SK-N-SH (cell line): ENCODE data around the gene XIRP2. TPM values are rescaled to one million over a fixed set of nuclear protein-coding genes. Genes with fewer than 3 reads are reported as not detected.

Experiments
- CTCF ChIA-PET: fragments of 300-600, 350-600 bp; formaldehyde crosslinking; extraction: SDS; loops from one replicate; lab custom pipeline; 2021; lab: Yijun Ruan, JAX
- POLR2A ChIA-PET: fragments of 350-600 bp; sonication (Branson Sonifier 250); formaldehyde crosslinking; extraction: SDS; loops from one replicate; lab custom pipeline; 2020; ENCODE audit warnings: antibody characterized with exemption, inconsistent platforms; lab: Yijun Ruan, JAX
- DNase-seq: peaks from one replicate; pipeline ENCODE4 v3.0.0; 2012
- H2AFZ ChIP-seq: fragments of 200-600 bp; sonication (generic); 2 replicates; pipeline ENCODE4 v1.8.1; 2016; ENCODE audit warnings: antibody characterized with exemption, mild to moderate bottlenecking, low read depth
- H3F3A ChIP-seq: fragments of 200-600 bp; sonication (generic); replicated peaks from 2 replicates; pipeline ENCODE3; 2016; ENCODE audit warnings: antibody characterized with exemption, mild to moderate bottlenecking; ENCODE audit not compliant: insufficient read depth
- H3K27ac ChIP-seq, 2 experiments: fragments of 200-500 bp in 1 of 2; fragments of 200-600 bp in 1 of 2; sonication (Bioruptor generic) in 1 of 2; sonication (generic), shearing (Covaris generic) in 1 of 2; 2 replicates each; pipeline versions ENCODE4 v1.5.1 to v1.6.1; 2014 to 2016; ENCODE audit warnings: low read depth in 2 of 2, inconsistent platforms in 1 of 2, low read length in 1 of 2, mild to moderate bottlenecking in 1 of 2, mixed read lengths in 1 of 2
- H3K27me3 ChIP-seq: fragments of 200-600 bp; sonication (generic), shearing (Covaris generic); 2 replicates; pipeline ENCODE4 v1.6.1; 2016; ENCODE audit warnings: mixed run types; ENCODE audit not compliant: insufficient read depth
- H3K36me3 ChIP-seq, 2 experiments: fragments of 200-500 bp in 1 of 2; fragments of 200-600 bp in 1 of 2; sonication (Bioruptor generic) in 1 of 2; sonication (generic) in 1 of 2; replicated peaks in 1 of 2; 2 replicates each; pipeline versions ENCODE3 to v1.5.1; 2014 to 2016; ENCODE audit warnings: low read length in 1 of 2, mild to moderate bottlenecking in 1 of 2; ENCODE audit not compliant: insufficient read depth in 2 of 2, control insufficient read depth in 1 of 2
- H3K4me1 ChIP-seq, 2 experiments: fragments of 200-500 bp in 1 of 2; fragments of 200-600 bp in 1 of 2; sonication (Bioruptor generic) in 1 of 2; sonication (generic), shearing (Covaris generic) in 1 of 2; 2 replicates each; pipeline versions ENCODE4 v1.5.1 to v1.6.1; 2014 to 2016; ENCODE audit warnings: low read depth in 1 of 2, low read length in 1 of 2, mixed run types in 1 of 2; ENCODE audit not compliant: insufficient read depth in 2 of 2, control insufficient read depth in 1 of 2
- H3K4me2 ChIP-seq: fragments of 200-600 bp; sonication (generic), shearing (Covaris generic); 2 replicates; pipeline ENCODE4 v1.6.1; 2017; ENCODE audit warnings: mixed run types
- H3K4me3 ChIP-seq, 2 experiments: fragments of 200-500 bp in 1 of 2; fragments of 200-600 bp in 1 of 2; sonication (Bioruptor generic) in 1 of 2; sonication (generic), shearing (Covaris generic) in 1 of 2; 2 replicates each; pipeline versions ENCODE4 v1.5.1 to v1.8.1; 2014 to 2016; ENCODE audit warnings: low read depth in 2 of 2, inconsistent platforms in 1 of 2, low read length in 1 of 2, mild to moderate bottlenecking in 1 of 2, mixed read lengths in 1 of 2, moderate library complexity in 1 of 2
- H3K79me2 ChIP-seq: fragments of 200-600 bp; sonication (generic); 2 replicates; pipeline ENCODE4 v1.8.1; 2017; ENCODE audit warnings: mild to moderate bottlenecking; ENCODE audit not compliant: insufficient read depth
- H3K9ac ChIP-seq: fragments of 200-600 bp; sonication (generic); 2 replicates; pipeline ENCODE4 v1.6.1; 2017; ENCODE audit warnings: mixed run types
- H3K9me2 ChIP-seq: fragments of 200-600 bp; sonication (generic); 2 replicates; pipeline ENCODE4 v1.6.1; 2017; ENCODE audit warnings: mixed run types
- H3K9me3 ChIP-seq: fragments of 200-600 bp; sonication (generic); 2 replicates; pipeline ENCODE4 v1.6.1; 2017; ENCODE audit warnings: mixed run types, mild to moderate bottlenecking, moderate library complexity
- H4K20me1 ChIP-seq: fragments of 200-600 bp; sonication (generic); 2 replicates; pipeline ENCODE4 v1.6.1; 2017; ENCODE audit warnings: mild to moderate bottlenecking, mixed run types; ENCODE audit not compliant: insufficient read depth
- EP300 ChIP-seq, 2 experiments: IDR thresholded peaks; 2 replicates each; pipeline versions ENCODE4 v1.4.0 to v1.6.1; 2012; ENCODE audit warnings: borderline replicate concordance in 1 of 2, low read depth in 1 of 2, low read length in 1 of 2
- EZH2phosphoT487 ChIP-seq: fragments of 200-600 bp; sonication (generic); IDR thresholded peaks from 2 replicates; pipeline ENCODE4 v1.6.1; 2017; ENCODE audit warnings: low read depth, mixed run types, mild to moderate bottlenecking, antibody characterized with exemption, moderate library complexity, borderline replicate concordance
- FOSL2 ChIP-seq: IDR thresholded peaks from 2 replicates; pipeline ENCODE4 v1.4.0; 2012; ENCODE audit warnings: low read depth, mild to moderate bottlenecking, moderate library complexity, borderline replicate concordance
- FOXJ3 ChIP-seq: sonication (generic); formaldehyde crosslinking; IDR thresholded peaks from 2 replicates; pipeline ENCODE4 v1.5.1; 2020; ENCODE audit warnings: mild to moderate bottlenecking, missing genetic modification reagents
- GABPA ChIP-seq: IDR thresholded peaks from 2 replicates; pipeline ENCODE4 v1.4.0; 2012; ENCODE audit warnings: low read depth, mild to moderate bottlenecking
- MAX ChIP-seq: IDR thresholded peaks from 2 replicates; pipeline ENCODE4 v1.4.0; 2012; ENCODE audit warnings: low read depth
- RFX5 ChIP-seq: IDR thresholded peaks from 2 replicates; pipeline ENCODE4 v1.6.1; 2012; ENCODE audit warnings: mild to moderate bottlenecking, improper control_type of control experiment, low read length
- SIN3A ChIP-seq: IDR thresholded peaks from 2 replicates; pipeline ENCODE4 v1.6.1; 2012; ENCODE audit warnings: low read depth, mild to moderate bottlenecking, low read length, moderate library complexity, borderline replicate concordance
- SMC3 ChIP-seq: IDR thresholded peaks from 2 replicates; pipeline ENCODE4 v1.6.1; 2012; ENCODE audit warnings: low read depth, low read length, improper control_type of control experiment
- YY1 ChIP-seq: IDR thresholded peaks from 2 replicates; pipeline ENCODE4 v1.4.0; 2012; ENCODE audit warnings: low read depth, mild to moderate bottlenecking
- ZBTB33 ChIP-seq: IDR thresholded peaks from 2 replicates; pipeline ENCODE4 v1.4.0; 2012; ENCODE audit warnings: low read depth, borderline replicate concordance
- WGBS: methylation state at CpG from one replicate; pipeline ENCODE4 v1.1.6; 2017; ENCODE audit warnings: low lambda C conversion rate; 5-methylcytosine and 5-hydroxymethylcytosine counted together
- polyA plus RNA-seq, 3 experiments: library from polyadenylated mRNA; depleted of rRNA; stranded (reverse); fragments of >200 nt; gene quantifications; 2 replicates each; pipeline ENCODE4 v1.2.3, GENCODE V29; 2012
- TF ChIP-seq, protein P1 (sequence below): fragments of 200-600 bp; sonication (generic); IDR thresholded peaks from 2 replicates; pipeline ENCODE4 v1.6.1; 2017; ENCODE audit warnings: antibody characterized with exemption, mild to moderate bottlenecking, moderate library complexity

The XIRP2 gene
- polyA plus RNA-seq, 1 of the 3 experiments (the other 2 are of a cell fraction) = 0.02 TPM

DNA sequence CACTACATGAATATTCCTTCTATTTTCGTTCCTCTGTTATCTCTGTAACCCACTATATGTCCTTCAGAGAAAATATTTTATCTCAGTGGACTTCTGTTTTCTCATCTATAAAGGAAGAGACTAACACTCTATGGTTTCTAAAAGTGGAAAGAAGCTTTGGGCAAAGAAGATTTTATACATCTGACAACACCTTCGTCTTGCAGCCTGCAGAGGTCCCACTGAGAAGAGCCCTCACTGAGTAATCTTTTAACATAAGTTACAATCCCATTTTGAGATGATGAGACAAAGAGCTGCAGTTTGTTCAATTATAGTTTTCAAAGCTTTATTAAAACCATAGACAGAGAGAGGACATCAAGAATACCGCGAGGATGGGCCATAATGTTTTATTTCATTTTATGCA is 28.7 kb downstream of the XIRP2 start:
- Histone ChIP-seq H4K20me1 (no peaks in the 10 kb centered on the region), H3K4me2 (no peak overlapping the region), H3K4me1 (no peaks in the 10 kb centered on the region; a peak in 1 of 4 replicates), H3K4me3 (no peak overlapping the region), H3K27ac (no peak overlapping the region), H3K79me2 (no peaks in the 10 kb centered on the region), H3K36me3 (no peaks in the 10 kb centered on the region), H3K27me3 (no peaks in the 10 kb centered on the region), H3F3A (no peaks in the 10 kb centered on the region), H3K9me3 (no peaks in the 10 kb centered on the region), H3K9me2 (no peaks in the 10 kb centered on the region), H3K9ac (no peak overlapping the region), H2AFZ (no peak overlapping the region)
- WGBS = 61% methylated on average over 4 of the region's 4 CpGs
- CTCF ChIA-PET = interaction anchor here (1.3 kb wide), 1 partner anchor 11 kb away, joined by 3 read pairs; no protein-coding TSS in a partner anchor
- TF ChIP-seq RFX5 (no peak), MAX (no peak), FOSL2 (no peak), EZH2phosphoT487 (no peak), GABPA (no peak)
- TF ChIP-seq, protein P1, sequence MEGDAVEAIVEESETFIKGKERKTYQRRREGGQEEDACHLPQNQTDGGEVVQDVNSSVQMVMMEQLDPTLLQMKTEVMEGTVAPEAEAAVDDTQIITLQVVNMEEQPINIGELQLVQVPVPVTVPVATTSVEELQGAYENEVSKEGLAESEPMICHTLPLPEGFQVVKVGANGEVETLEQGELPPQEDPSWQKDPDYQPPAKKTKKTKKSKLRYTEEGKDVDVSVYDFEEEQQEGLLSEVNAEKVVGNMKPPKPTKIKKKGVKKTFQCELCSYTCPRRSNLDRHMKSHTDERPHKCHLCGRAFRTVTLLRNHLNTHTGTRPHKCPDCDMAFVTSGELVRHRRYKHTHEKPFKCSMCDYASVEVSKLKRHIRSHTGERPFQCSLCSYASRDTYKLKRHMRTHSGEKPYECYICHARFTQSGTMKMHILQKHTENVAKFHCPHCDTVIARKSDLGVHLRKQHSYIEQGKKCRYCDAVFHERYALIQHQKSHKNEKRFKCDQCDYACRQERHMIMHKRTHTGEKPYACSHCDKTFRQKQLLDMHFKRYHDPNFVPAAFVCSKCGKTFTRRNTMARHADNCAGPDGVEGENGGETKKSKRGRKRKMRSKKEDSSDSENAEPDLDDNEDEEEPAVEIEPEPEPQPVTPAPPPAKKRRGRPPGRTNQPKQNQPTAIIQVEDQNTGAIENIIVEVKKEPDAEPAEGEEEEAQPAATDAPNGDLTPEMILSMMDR = no peak
- no peak for DNase-seq
- POLR2A ChIA-PET = no interaction called here

- no peaks in the 10 kb centered on the region for H3K36me3 ChIP-seq
- no peak overlapping the region for H3K27ac ChIP-seq
- no peaks in the 10 kb centered on the region for H3K9me3 ChIP-seq
- no peak overlapping the region for H2AFZ ChIP-seq
- CTCF ChIA-PET = interaction anchor here (0.7 to 1.3 kb wide), 2 partner anchors 11 to 380 kb away, joined by 3 read pairs; no protein-coding TSS in a partner anchor
- 24% methylated on average over 1 of the region's 1 CpG for WGBS
- H3K9me2 ChIP-seq = no peaks in the 10 kb centered on the region
- no peak overlapping the region for H3K4me3 ChIP-seq
- no peaks in the 10 kb centered on the region for H3K27me3 ChIP-seq
- no peak overlapping the region for H3K9ac ChIP-seq
- POLR2A ChIA-PET = no interaction called here
- no peaks in the 10 kb centered on the region for H4K20me1 ChIP-seq
- no peak for TF ChIP-seq FOXJ3
- no peak for TF ChIP-seq EP300 (IDR thresholded peaks at IDR 0.05; ENCODE audit: borderline replicate concordance in 1 of 2, low read depth in 1 of 2, low read length in 1 of 2)
- TF ChIP-seq, all 33 proteins: peak for 0
- H3F3A ChIP-seq = no peaks in the 10 kb centered on the region
- no peaks in the 10 kb centered on the region; a peak in 1 of 4 replicates for H3K4me1 ChIP-seq
- H3K4me2 ChIP-seq = no peak overlapping the region
- no peaks in the 10 kb centered on the region for H3K79me2 ChIP-seq
- DNase-seq = no peak
Observed at GRCh38 chr2:166917415-166917814, 29.1 kb downstream of the XIRP2 start.

GRCh38 chr2:166921261-166921896 is 33.1 kb downstream of the XIRP2 start:
- Histone ChIP-seq H3K9me2 (no peaks in the 10 kb centered on the region), H3K9ac (no peak overlapping the region), H3K4me2 (no peak overlapping the region), H4K20me1 (no peaks in the 10 kb centered on the region), H2AFZ (no peak overlapping the region), H3K9me3 (no peaks in the 10 kb centered on the region), H3K36me3 (no peaks in the 10 kb centered on the region), H3K4me3 (no peak overlapping the region), H3K27ac (no peak overlapping the region), H3F3A (no peaks in the 10 kb centered on the region), H3K4me1 (no peaks in the 10 kb centered on the region; a peak in 1 of 4 replicates), H3K27me3 (no peaks in the 10 kb centered on the region), H3K79me2 (no peaks in the 10 kb centered on the region)
- 57% methylated on average over 2 of the region's 2 CpGs for WGBS
- POLR2A ChIA-PET = no interaction called here
- CTCF ChIA-PET = no interaction called here
- DNase-seq = no peak
- TF ChIP-seq YY1 (no peak), GABPA (no peak), EZH2phosphoT487 (no peak), SMC3 (no peak), SIN3A (no peak), MAX (no peak), ZBTB33 (no peak)
- TF ChIP-seq, protein P1 = no peak
